ENCODE results near the gene FTO. TPM values are rescaled to one million over a fixed set of nuclear protein-coding genes. Genes with fewer than 3 reads are reported as not detected.
A peak's percentile ranks its signal among the peaks of the same experiment; 100 is the strongest.

Gene FTO
- total RNA-seq, 2 donors from 2014 or later, result 72.7 to 73.6 TPM

DNA sequence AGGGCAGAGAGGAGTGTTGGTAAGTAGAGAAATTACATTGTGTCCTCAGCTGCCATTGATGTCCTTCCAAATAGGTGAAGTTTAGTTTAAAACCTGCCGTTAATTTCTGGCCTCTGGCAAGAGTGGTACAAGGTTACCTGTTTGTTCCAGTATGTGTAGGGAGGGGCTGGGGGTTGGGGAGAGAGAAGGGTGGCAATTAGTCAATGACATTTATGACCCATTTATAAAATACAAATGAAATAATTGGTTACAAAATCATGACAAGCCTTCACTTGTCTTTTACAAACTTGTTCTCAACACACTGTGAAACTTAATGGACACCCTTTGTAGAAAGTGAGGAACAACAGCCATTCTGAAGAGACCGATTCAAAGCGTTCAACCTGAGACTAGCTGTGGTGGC is 281.0 kb downstream of the FTO start:
- H3K4me3 ChIP-seq, result no peak overlapping the region
- intact Hi-C loops (cut with DNase I), result no loop called here
- TF ChIP-seq POLR2AphosphoS5 (IDR thresholded peaks at IDR 0.05) (peak; percentile 28), POLR2A (IDR thresholded peaks at IDR 0.05) (no peak)
- 51% methylated on average over 3 of the region's 3 CpGs for WGBS
- no peaks in the 10 kb centered on the region for H3K27me3 ChIP-seq (replicated peaks; ENCODE audit: insufficient read depth)
- peak; percentile 54 for DNase-seq (ENCODE audit: low spot score)
- no peaks in the 10 kb centered on the region for H3K4me1 ChIP-seq (replicated peaks)
- H3K27ac ChIP-seq, result peak overlapping the region; percentile 6 to 15
- no peaks in the 10 kb centered on the region for H3K36me3 ChIP-seq
- H3K9me3 ChIP-seq, result no peaks in the 10 kb centered on the region

DNA sequence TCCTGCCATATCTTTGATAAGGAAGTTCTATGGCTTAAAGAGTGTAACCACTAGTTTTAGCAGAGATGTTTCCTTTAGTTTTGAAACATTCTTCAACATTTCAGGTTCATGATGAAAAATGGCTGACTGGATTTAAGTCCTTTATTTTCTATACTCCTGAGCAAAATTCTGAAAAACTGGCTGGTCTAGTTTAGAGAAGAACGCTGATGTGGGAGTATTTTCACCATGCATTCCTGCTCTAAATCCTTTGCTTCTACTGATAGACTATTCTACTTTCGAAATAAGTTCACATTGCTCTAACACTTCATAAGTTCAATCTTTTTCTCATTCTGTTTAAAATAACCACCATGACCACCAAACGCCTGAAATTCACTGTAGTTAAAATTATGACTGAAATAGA is 281.9 kb downstream of the FTO start:
- no peaks in the 10 kb centered on the region for H3K27me3 ChIP-seq (replicated peaks; ENCODE audit: insufficient read depth)

DNA sequence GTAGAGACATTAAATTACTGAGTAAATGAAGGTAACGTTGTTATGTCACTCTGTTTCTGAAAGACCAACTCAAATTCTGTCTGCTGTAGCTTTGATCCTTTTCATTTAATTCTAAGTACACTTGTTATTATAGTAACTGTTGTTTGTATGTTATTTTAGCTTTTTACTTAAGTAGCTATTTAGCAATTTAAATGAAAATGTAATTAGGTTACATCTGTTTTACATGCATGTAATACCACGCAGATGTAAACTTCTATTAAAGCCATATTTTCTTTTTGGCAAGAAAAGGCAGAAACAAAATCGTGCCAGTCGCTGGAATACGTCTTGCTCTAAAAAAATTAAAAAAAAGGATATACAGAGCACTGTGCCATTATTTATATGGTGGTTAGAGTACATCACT is 282.8 kb downstream of the FTO start:
- TF ChIP-seq POLR2A (IDR thresholded peaks at IDR 0.05) (no peak), POLR2AphosphoS5 (IDR thresholded peaks at IDR 0.05) (no peak)
- TF ChIP-seq, protein P1, sequence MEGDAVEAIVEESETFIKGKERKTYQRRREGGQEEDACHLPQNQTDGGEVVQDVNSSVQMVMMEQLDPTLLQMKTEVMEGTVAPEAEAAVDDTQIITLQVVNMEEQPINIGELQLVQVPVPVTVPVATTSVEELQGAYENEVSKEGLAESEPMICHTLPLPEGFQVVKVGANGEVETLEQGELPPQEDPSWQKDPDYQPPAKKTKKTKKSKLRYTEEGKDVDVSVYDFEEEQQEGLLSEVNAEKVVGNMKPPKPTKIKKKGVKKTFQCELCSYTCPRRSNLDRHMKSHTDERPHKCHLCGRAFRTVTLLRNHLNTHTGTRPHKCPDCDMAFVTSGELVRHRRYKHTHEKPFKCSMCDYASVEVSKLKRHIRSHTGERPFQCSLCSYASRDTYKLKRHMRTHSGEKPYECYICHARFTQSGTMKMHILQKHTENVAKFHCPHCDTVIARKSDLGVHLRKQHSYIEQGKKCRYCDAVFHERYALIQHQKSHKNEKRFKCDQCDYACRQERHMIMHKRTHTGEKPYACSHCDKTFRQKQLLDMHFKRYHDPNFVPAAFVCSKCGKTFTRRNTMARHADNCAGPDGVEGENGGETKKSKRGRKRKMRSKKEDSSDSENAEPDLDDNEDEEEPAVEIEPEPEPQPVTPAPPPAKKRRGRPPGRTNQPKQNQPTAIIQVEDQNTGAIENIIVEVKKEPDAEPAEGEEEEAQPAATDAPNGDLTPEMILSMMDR (IDR thresholded peaks at IDR 0.05), result no peak
- Histone ChIP-seq H3K27ac (no peak overlapping the region), H3K27me3 (replicated peaks; ENCODE audit: insufficient read depth) (no peaks in the 10 kb centered on the region), H3K4me3 (no peak overlapping the region), H3K9me3 (no peaks in the 10 kb centered on the region), H3K36me3 (no peaks in the 10 kb centered on the region), H3K4me1 (replicated peaks) (no peaks in the 10 kb centered on the region)
- intact Hi-C loops (cut with DNase I), result no loop called here
- 89% methylated on average over 5 of the region's 5 CpGs for WGBS
- no peak for DNase-seq (ENCODE audit: low spot score)

More for the DNA sequence above, 281.9 kb downstream of the FTO start:
- intact Hi-C loops (cut with DNase I), result no loop called here
- no peaks in the 10 kb centered on the region for H3K9me3 ChIP-seq
- no peak overlapping the region for H3K4me3 ChIP-seq
- TF ChIP-seq, protein P1 (IDR thresholded peaks at IDR 0.05), result no peak
- TF ChIP-seq POLR2AphosphoS5 (IDR thresholded peaks at IDR 0.05) (no peak), POLR2A (IDR thresholded peaks at IDR 0.05) (no peak)
- no peaks in the 10 kb centered on the region for H3K4me1 ChIP-seq (replicated peaks)
- no peak for DNase-seq (ENCODE audit: low spot score)
- WGBS, result 35% methylated on average over 3 of the region's 3 CpGs
- no peaks in the 10 kb centered on the region for H3K36me3 ChIP-seq
- H3K27ac ChIP-seq, result peak overlapping the region; percentile 6 to 15

DNA sequence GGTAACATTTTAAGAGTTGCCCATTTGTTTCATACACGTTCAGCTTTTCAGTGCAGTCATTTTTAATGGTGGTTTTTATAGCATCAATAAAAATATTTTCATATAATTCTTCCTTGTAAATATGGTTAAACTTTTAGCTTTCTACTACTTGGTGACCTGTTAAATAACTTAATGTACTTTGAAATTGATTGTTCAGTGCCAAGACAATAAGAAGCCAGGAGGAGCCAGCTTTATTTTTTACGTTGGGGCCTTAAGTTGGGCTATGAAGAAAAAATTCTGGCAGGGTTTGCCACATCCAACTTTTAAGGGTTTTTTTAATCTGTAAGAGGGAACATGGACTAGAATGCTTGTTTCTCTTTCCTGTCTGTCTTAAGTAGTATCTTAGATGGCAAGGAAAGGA is 284.2 kb downstream of the FTO start:
- Histone ChIP-seq H3K27ac (peak overlapping the region in 1 of 2 donors; percentile 22), H3K4me3 (no peak overlapping the region), H3K4me1 (replicated peaks) (peaks cover 7% of the 10 kb centered on the region), H3K9me3 (no peaks in the 10 kb centered on the region), H3K27me3 (replicated peaks; ENCODE audit: insufficient read depth) (no peaks in the 10 kb centered on the region), H3K36me3 (no peaks in the 10 kb centered on the region)
- peak; percentile 37 for DNase-seq (ENCODE audit: low spot score)
- intact Hi-C loops (cut with DNase I), result no loop called here
- TF ChIP-seq POLR2A (IDR thresholded peaks at IDR 0.05) (no peak), POLR2AphosphoS5 (IDR thresholded peaks at IDR 0.05) (peak; percentile 75)
- 14% methylated on average over 2 of the region's 2 CpGs for WGBS

DNA sequence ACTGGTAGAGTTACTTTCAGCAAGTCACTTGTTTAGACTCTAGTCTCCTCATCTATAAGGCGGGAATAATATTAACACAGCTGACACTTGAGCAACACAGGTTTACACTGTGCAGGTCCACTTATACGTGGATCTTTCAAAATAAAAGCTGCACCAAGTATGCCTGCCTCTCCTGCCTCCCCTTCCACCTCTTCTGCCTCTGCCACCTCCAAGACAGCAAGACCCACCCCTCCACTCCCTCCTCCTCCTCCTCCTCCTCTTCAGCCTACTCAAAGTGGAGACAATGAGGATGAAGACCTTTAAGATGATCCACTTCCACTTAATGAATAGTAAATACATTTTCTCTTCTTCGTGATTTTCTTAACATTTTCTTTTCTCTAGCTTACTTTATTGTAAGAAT is 285.6 kb downstream of the FTO start:
- TF ChIP-seq POLR2A (IDR thresholded peaks at IDR 0.05) (no peak), POLR2AphosphoS5 (IDR thresholded peaks at IDR 0.05) (no peak)
- TF ChIP-seq, protein P1 (IDR thresholded peaks at IDR 0.05), result no peak
- 96% methylated on average over 3 of the region's 3 CpGs for WGBS
- Histone ChIP-seq H3K27ac (no peak overlapping the region), H3K4me3 (no peak overlapping the region), H3K4me1 (replicated peaks) (peaks cover 7% of the 10 kb centered on the region), H3K27me3 (replicated peaks; ENCODE audit: insufficient read depth) (no peaks in the 10 kb centered on the region), H3K36me3 (no peaks in the 10 kb centered on the region), H3K9me3 (no peaks in the 10 kb centered on the region)
- DNase-seq (ENCODE audit: low spot score), result no peak
- intact Hi-C loops (cut with DNase I), result no loop called here

DNA sequence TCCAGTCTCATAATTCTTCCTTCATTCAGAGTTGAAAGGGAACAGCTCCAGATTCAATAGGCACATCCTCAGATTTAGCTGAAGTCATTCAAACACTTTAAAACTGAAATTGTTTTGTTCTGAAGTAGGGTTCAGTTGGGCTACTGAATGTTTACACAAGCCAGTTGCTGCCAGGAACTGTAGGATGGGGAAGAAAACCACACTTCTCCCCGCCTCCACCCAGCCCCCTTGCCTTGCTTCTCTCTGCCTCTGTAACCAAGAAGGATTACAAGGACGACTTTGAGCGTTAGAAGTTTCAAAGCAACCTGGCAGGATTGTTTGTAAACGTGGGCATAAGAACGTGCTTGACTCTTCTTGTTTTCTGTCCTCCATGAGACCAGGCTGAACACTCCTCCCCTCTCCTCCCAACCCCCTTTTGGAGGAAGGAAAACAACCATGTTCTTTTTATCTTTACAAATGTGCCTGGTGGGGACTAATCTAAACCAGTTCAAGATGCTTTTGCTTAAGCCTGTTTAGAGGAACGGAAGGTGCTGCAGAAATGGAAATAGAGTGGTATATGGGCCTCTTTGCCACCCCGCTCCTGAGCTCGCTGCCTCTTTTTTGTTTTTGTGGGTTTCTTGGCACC is 287.9 kb downstream of the FTO start:
- peak; percentile 51 for DNase-seq (ENCODE audit: low spot score)
- H3K9me3 ChIP-seq, result no peaks in the 10 kb centered on the region
- no peaks in the 10 kb centered on the region for H3K36me3 ChIP-seq
- no peaks in the 10 kb centered on the region for H3K27me3 ChIP-seq (replicated peaks; ENCODE audit: insufficient read depth)
- H3K4me1 ChIP-seq (replicated peaks), result peaks cover 7% of the 10 kb centered on the region
- TF ChIP-seq POLR2AphosphoS5 (IDR thresholded peaks at IDR 0.05) (peak; percentile 3), POLR2A (IDR thresholded peaks at IDR 0.05) (no peak)
- TF ChIP-seq, protein P1 (IDR thresholded peaks at IDR 0.05), result no peak
- WGBS, result 24% methylated on average over 8 of the region's 8 CpGs
- no peak overlapping the region for H3K4me3 ChIP-seq
- H3K27ac ChIP-seq, result peak overlapping the region; percentile 27 to 56
- intact Hi-C loops (cut with DNase I), result no loop called here

Data from prostate gland (tissue), 2 donors.